H9 (cell line): Measurements from ENCODE around the gene LIF. TPM values are rescaled to one million over a fixed set of nuclear protein-coding genes. Genes with fewer than 3 reads are reported as not detected.
A peak's percentile ranks its signal among the peaks of the same experiment; 100 is the strongest.

Source experiments
- DNase-seq: peaks from one replicate; pipeline ENCODE4 v3.0.0-alpha.2; 2017
- H2AFZ ChIP-seq: one replicate; pipeline ENCODE4 v1.6.1; 2013; ENCODE audit warnings: mild to moderate bottlenecking, low read length, control low read depth, moderate library complexity
- H2AK5ac ChIP-seq: 2 replicates; pipeline ENCODE4 v1.6.1; 2013; ENCODE audit warnings: low read length, control low read depth, mixed read lengths; ENCODE audit not compliant: insufficient read length
- H2BK120ac ChIP-seq: one replicate; pipeline ENCODE4 v1.6.1; 2013; ENCODE audit warnings: low read depth, mild to moderate bottlenecking, low read length, control low read depth, inconsistent platforms; ENCODE audit not compliant: poor library complexity, severe bottlenecking
- H2BK12ac ChIP-seq: 2 replicates; pipeline ENCODE4 v1.6.1; 2013; ENCODE audit warnings: low read length, control low read depth, mixed read lengths, low read depth; ENCODE audit not compliant: insufficient read length
- H2BK15ac ChIP-seq: 2 replicates; pipeline ENCODE4 v1.6.1; 2013; ENCODE audit warnings: low read depth, low read length, control low read depth
- H2BK20ac ChIP-seq: one replicate; pipeline ENCODE4 v1.6.1; 2013; ENCODE audit warnings: low read depth, mild to moderate bottlenecking, low read length, control low read depth, inconsistent platforms; ENCODE audit not compliant: poor library complexity, severe bottlenecking
- H2BK5ac ChIP-seq: 2 replicates; pipeline ENCODE4 v1.6.1; 2013; ENCODE audit warnings: low read length, control low read depth, mixed read lengths; ENCODE audit not compliant: insufficient read length
- H3K14ac ChIP-seq: 2 replicates; pipeline ENCODE4 v1.6.1; 2013; ENCODE audit warnings: low read length, control low read depth; ENCODE audit not compliant: insufficient read depth
- H3K18ac ChIP-seq: 2 replicates; pipeline ENCODE4 v1.6.1; 2013; ENCODE audit warnings: low read depth, mild to moderate bottlenecking, mixed read lengths, low read length, control low read depth; ENCODE audit not compliant: insufficient read length
- H3K23ac ChIP-seq: 2 replicates; pipeline ENCODE4 v1.6.1; 2013; ENCODE audit warnings: low read length, control low read depth, mixed read lengths, low read depth; ENCODE audit not compliant: insufficient read length
- H3K23me2 ChIP-seq: 2 replicates; pipeline ENCODE4 v1.6.1; 2013; ENCODE audit warnings: low read depth, mild to moderate bottlenecking, mixed read lengths, low read length, control low read depth; ENCODE audit not compliant: insufficient read length, poor library complexity, severe bottlenecking
- H3K27ac ChIP-seq: 2 replicates; pipeline ENCODE4 v1.5.1; 2013; ENCODE audit warnings: low read length, control low read depth, mixed read lengths, low read depth; ENCODE audit not compliant: insufficient read length
- H3K27me3 ChIP-seq: 2 replicates; pipeline ENCODE4 v1.6.1; 2013; ENCODE audit warnings: low read length, control low read depth, inconsistent platforms; ENCODE audit not compliant: insufficient read depth
- H3K4ac ChIP-seq: 2 replicates; pipeline ENCODE4 v1.6.1; 2013; ENCODE audit warnings: low read depth, mild to moderate bottlenecking, control low read depth, inconsistent platforms, low read length, moderate library complexity
- H3K4me1 ChIP-seq: 2 replicates; pipeline ENCODE4 v1.6.1; 2013; ENCODE audit warnings: low read length, control low read depth, inconsistent platforms; ENCODE audit not compliant: insufficient read depth
- H3K4me2 ChIP-seq: 2 replicates; pipeline ENCODE4 v1.6.1; 2013; ENCODE audit warnings: low read length, control low read depth, mixed read lengths; ENCODE audit not compliant: insufficient read length, insufficient read depth
- H3K56ac ChIP-seq: 2 replicates; pipeline ENCODE4 v1.6.1; 2013; ENCODE audit warnings: low read depth, mild to moderate bottlenecking, mixed read lengths, low read length, control low read depth; ENCODE audit not compliant: insufficient read length
- H3K79me1 ChIP-seq: 2 replicates; pipeline ENCODE4 v1.6.1; 2013; ENCODE audit warnings: low read depth, mild to moderate bottlenecking, moderate library complexity, low read length, control low read depth, inconsistent platforms; ENCODE audit not compliant: insufficient read depth, poor library complexity, severe bottlenecking
- H3K79me2 ChIP-seq: 2 replicates; pipeline ENCODE4 v1.6.1; 2013; ENCODE audit warnings: low read length, control low read depth, inconsistent platforms; ENCODE audit not compliant: insufficient read depth
- H3K9ac ChIP-seq: 2 replicates; pipeline ENCODE4 v1.6.1; 2013; ENCODE audit warnings: low read length, control low read depth, mixed read lengths; ENCODE audit not compliant: insufficient read length; ENCODE audit errors: extremely low read depth
- H3K9me3 ChIP-seq: one replicate; pipeline ENCODE4 v1.6.1; 2013; ENCODE audit warnings: low read depth, low read length, inconsistent platforms; ENCODE audit not compliant: control insufficient read depth
- H3T11ph ChIP-seq: one replicate; pipeline ENCODE4 v1.6.1; 2013; ENCODE audit warnings: mild to moderate bottlenecking, low read length, control low read depth, inconsistent platforms
- H4K20me1 ChIP-seq: one replicate; pipeline ENCODE4 v1.6.1; 2013; ENCODE audit not compliant: control insufficient read depth, insufficient read length, insufficient read depth
- H4K5ac ChIP-seq: 2 replicates; pipeline ENCODE4 v1.6.1; 2013; ENCODE audit warnings: low read depth, mild to moderate bottlenecking, mixed read lengths, low read length, control low read depth; ENCODE audit not compliant: insufficient read length
- H4K8ac ChIP-seq: replicated peaks from 2 replicates; pipeline ENCODE4 v1.6.1; 2013; ENCODE audit warnings: low read length, control low read depth, mixed read lengths, low read depth; ENCODE audit not compliant: insufficient read length
- H4K91ac ChIP-seq: 2 replicates; pipeline ENCODE4 v1.6.1; 2013; ENCODE audit warnings: low read depth, mild to moderate bottlenecking, moderate library complexity, mixed read lengths, low read length, control low read depth; ENCODE audit not compliant: insufficient read length
- H3K27ac Mint-ChIP-seq, 3 experiments: 2 replicates in 2 of 3; 3 replicates in 1 of 3; pipeline ENCODE4 v1.8.0; 2020 to 2021; ENCODE audit warnings: mixed read lengths in 3 of 3, mild to moderate bottlenecking in 1 of 3, moderate library complexity in 1 of 3
- H3K27me3 Mint-ChIP-seq: 2 replicates; pipeline ENCODE4 v1.8.0; 2021; ENCODE audit warnings: low read depth, mild to moderate bottlenecking, moderate library complexity, mixed read lengths
- H3K36me3 Mint-ChIP-seq, 3 experiments: 2 replicates in 2 of 3; 3 replicates in 1 of 3; pipeline ENCODE4 v1.8.0; 2020 to 2021; ENCODE audit warnings: low read depth in 3 of 3, mixed read lengths in 3 of 3; ENCODE audit not compliant: insufficient read depth in 1 of 3
- H3K4me1 Mint-ChIP-seq, 2 experiments: 2 replicates each; pipeline ENCODE4 v1.8.0; 2020; ENCODE audit warnings: mixed read lengths in 2 of 2
- H3K4me3 Mint-ChIP-seq, 2 experiments: 2 replicates in 1 of 2; 3 replicates in 1 of 2; pipeline ENCODE4 v1.8.0; 2020 to 2021; ENCODE audit warnings: mild to moderate bottlenecking in 2 of 2, mixed read lengths in 2 of 2, moderate library complexity in 1 of 2
- H3K9me3 Mint-ChIP-seq, 2 experiments: 2 replicates in 1 of 2; 3 replicates in 1 of 2; pipeline ENCODE4 v1.8.0; 2020; ENCODE audit warnings: mild to moderate bottlenecking in 2 of 2, mixed read lengths in 2 of 2, moderate library complexity in 1 of 2
- WGBS: extraction: QIAGEN DNeasy Blood & Tissue Kit; methylation state at CpG from one replicate; pipeline ENCODE4 v1.1.7; 2013; ENCODE audit warnings: missing lambda C conversion rate, low lambda C conversion rate, mixed read lengths; ENCODE audit not compliant: insufficient read length; ENCODE audit errors: extremely low coverage; 5-methylcytosine and 5-hydroxymethylcytosine counted together
- total RNA-seq: library from RNA; stranded (reverse); gene quantifications from 2 replicates; pipeline ENCODE4 v1.2.1, GENCODE V29; 2021
- TF ChIP-seq, protein P1 (sequence below): fragments of 200-600 bp; sonication (generic); conservative IDR thresholded peaks from 3 replicates; pipeline ENCODE4 v1.8.0; 2021; ENCODE audit warnings: antibody characterized with exemption, mild to moderate bottlenecking

LIF gene
- total RNA-seq, 1 experiment from 2014 or later, result 6.1 TPM

DNA sequence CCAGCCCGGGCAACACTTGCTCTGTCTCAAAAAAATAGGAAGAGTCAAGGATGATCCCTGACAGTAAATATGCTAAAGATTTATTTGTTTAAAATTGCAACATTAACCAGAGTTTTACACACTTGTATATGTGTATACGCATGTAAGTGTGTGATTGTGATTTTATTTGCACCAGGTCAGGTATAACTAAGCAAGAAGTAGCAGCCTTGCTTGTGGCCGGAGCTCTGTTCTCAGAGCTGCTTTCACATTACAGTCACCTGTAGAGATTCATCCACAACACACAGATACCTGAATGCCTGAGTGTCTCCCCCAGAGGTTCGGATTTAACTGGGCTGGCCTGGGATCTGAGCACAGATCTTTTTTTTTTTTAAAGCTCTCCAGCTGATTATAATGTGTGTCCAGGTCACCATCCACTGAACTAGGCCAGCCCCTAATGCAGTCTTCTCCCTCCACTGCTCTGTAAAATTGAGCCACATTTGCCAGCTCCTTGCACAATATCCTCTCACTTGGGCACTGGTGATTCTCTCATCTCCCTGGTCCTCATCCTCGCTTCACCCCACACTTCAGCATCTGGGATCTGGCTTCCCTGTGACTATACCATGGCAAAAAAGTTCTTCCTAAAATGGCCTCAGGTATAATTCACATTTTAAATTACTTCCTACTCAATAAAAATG, 48.3 kb downstream of the LIF start:
- WGBS, result no CpG with 5 or more reads among the region's 5 CpGs
- Histone ChIP-seq H3K14ac (no peak overlapping the region), H3K9ac (no peak overlapping the region), H2BK5ac (no peak overlapping the region), H3K27me3 (no peaks in the 10 kb centered on the region), H4K8ac (no peak overlapping the region), H2BK15ac (no peak overlapping the region), H3K18ac (no peak overlapping the region), H3K23ac (no peak overlapping the region), H3K79me2 (no peaks in the 10 kb centered on the region), H2BK120ac (no peak overlapping the region), H3K4ac (no peak overlapping the region), H3K9me3 (no peaks in the 10 kb centered on the region), H2AFZ (no peak overlapping the region), H3K27ac (no peak overlapping the region), H3K56ac (no peak overlapping the region), H2AK5ac (no peak overlapping the region), H4K91ac (no peak overlapping the region), H2BK20ac (no peak overlapping the region), H3K4me2 (no peak overlapping the region), H3K23me2 (peaks cover 3% of the 10 kb centered on the region), H3T11ph (no peak overlapping the region), H2BK12ac (no peak overlapping the region), H3K4me1 (peaks cover 2% of the 10 kb centered on the region; the same call in 1 of the 2 replicates), H4K5ac (no peak overlapping the region), H3K79me1 (no peaks in the 10 kb centered on the region), H4K20me1 (no peaks in the 10 kb centered on the region)
- TF ChIP-seq, protein P1, sequence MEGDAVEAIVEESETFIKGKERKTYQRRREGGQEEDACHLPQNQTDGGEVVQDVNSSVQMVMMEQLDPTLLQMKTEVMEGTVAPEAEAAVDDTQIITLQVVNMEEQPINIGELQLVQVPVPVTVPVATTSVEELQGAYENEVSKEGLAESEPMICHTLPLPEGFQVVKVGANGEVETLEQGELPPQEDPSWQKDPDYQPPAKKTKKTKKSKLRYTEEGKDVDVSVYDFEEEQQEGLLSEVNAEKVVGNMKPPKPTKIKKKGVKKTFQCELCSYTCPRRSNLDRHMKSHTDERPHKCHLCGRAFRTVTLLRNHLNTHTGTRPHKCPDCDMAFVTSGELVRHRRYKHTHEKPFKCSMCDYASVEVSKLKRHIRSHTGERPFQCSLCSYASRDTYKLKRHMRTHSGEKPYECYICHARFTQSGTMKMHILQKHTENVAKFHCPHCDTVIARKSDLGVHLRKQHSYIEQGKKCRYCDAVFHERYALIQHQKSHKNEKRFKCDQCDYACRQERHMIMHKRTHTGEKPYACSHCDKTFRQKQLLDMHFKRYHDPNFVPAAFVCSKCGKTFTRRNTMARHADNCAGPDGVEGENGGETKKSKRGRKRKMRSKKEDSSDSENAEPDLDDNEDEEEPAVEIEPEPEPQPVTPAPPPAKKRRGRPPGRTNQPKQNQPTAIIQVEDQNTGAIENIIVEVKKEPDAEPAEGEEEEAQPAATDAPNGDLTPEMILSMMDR, result no peak
- Mint-ChIP-seq H3K36me3 (no peaks in the 10 kb centered on the region), H3K4me3 (no peak overlapping the region), H3K4me1 (peaks cover 27 to 30% of the 10 kb centered on the region in 2 experiments), H3K27ac (peak overlapping the region in 1 of 3 experiments; percentile 54; a peak in 2 of 7 replicates), H3K27me3 (no peaks in the 10 kb centered on the region), H3K9me3 (no peaks in the 10 kb centered on the region)
- DNase-seq, result no peak
